PC-9 (cell line): ENCODE results near the gene SPINK8. TPM values are rescaled to one million over a fixed set of nuclear protein-coding genes. Genes with fewer than 3 reads are reported as not detected.

Experiments used
- BruUV-seq: library from RNA; stranded (reverse); fragments of 400-500 nt; replicated peaks from 2 replicates; lab custom pipeline; 2021; lab: Mats Ljungman, UMichigan
- CTCF ChIA-PET: fragments of 300-600 bp; sonication (Branson Sonifier 250); formaldehyde crosslinking; loops from one replicate; lab custom pipeline; 2022; ENCODE audit warnings: antibody characterized with exemption; lab: Charles Lee
- POLR2A ChIA-PET: fragments of 300-600 bp; sonication (Branson Sonifier 250); formaldehyde crosslinking; loops from one replicate; lab custom pipeline; 2022; ENCODE audit warnings: antibody characterized with exemption; ENCODE audit not compliant: unreplicated experiment; lab: Charles Lee
- DNase-seq, 2 experiments: peaks; one replicate each; pipeline versions ENCODE4 v3.0.0 to v3.0.0-alpha.2; 2015 to 2022; ENCODE audit warnings: mixed read lengths in 1 of 2
- H2AFZ ChIP-seq: fragments of 200-600 bp; sonication (generic); 2 replicates; pipeline ENCODE4 v1.8.1; 2017; ENCODE audit warnings: antibody characterized with exemption
- H3F3A ChIP-seq: fragments of 200-600 bp; sonication (generic); 2 replicates; pipeline ENCODE4 v1.8.1; 2017; ENCODE audit warnings: antibody characterized with exemption, mild to moderate bottlenecking, low read depth; ENCODE audit not compliant: insufficient read depth
- H3K27ac ChIP-seq: fragments of 200-600 bp; sonication (generic); 2 replicates; pipeline ENCODE4 v1.6.1; 2016; ENCODE audit warnings: mixed run types
- H3K27me3 ChIP-seq: fragments of 200-600 bp; sonication (generic); 2 replicates; pipeline ENCODE4 v1.6.1; 2016; ENCODE audit warnings: low read depth, mixed run types; ENCODE audit not compliant: insufficient read depth
- H3K36me3 ChIP-seq: fragments of 200-600 bp; sonication (generic); 2 replicates; pipeline ENCODE4 v1.6.1; 2016; ENCODE audit warnings: low read depth, mixed run types
- H3K4me1 ChIP-seq: fragments of 200-600 bp; sonication (generic); replicated peaks from 2 replicates; pipeline ENCODE4 v1.6.1; 2016; ENCODE audit warnings: mixed run types; ENCODE audit not compliant: insufficient read depth
- H3K4me2 ChIP-seq: fragments of 200-600 bp; sonication (generic); 2 replicates; pipeline ENCODE4 v1.6.1; 2017; ENCODE audit warnings: mixed run types
- H3K4me3 ChIP-seq: fragments of 200-600 bp; sonication (generic); 2 replicates; pipeline ENCODE4 v1.6.1; 2016; ENCODE audit warnings: mixed run types
- H3K79me2 ChIP-seq: fragments of 200-600 bp; sonication (generic); 2 replicates; pipeline ENCODE4 v1.6.1; 2017; ENCODE audit warnings: low read depth, mixed run types
- H3K9me2 ChIP-seq: fragments of 200-600 bp; sonication (generic); 2 replicates; pipeline ENCODE4 v1.8.1; 2017; ENCODE audit warnings: mild to moderate bottlenecking; ENCODE audit not compliant: insufficient read depth
- H3K9me3 ChIP-seq: fragments of 200-600 bp; sonication (generic); 2 replicates; pipeline ENCODE4 v1.8.1; 2016; ENCODE audit warnings: low read depth; ENCODE audit not compliant: insufficient read depth
- H4K20me1 ChIP-seq: fragments of 200-600 bp; sonication (generic); 2 replicates; pipeline ENCODE4 v1.8.1; 2017; ENCODE audit not compliant: insufficient read depth
- CTCF ChIP-seq: fragments of 200-600 bp; sonication (generic); conservative IDR thresholded peaks from 2 replicates; pipeline ENCODE4 v1.6.1; 2017; ENCODE audit warnings: mixed run types, antibody characterized with exemption, mild to moderate bottlenecking, moderate library complexity
- EZH2 ChIP-seq: fragments of 200-600 bp; sonication (generic); IDR thresholded peaks from 2 replicates; pipeline ENCODE4 v1.8.0; 2017; ENCODE audit warnings: antibody characterized with exemption, low read depth
- intact Hi-C: fragments of 100-400 bp; cut with micrococcal nuclease; formaldehyde crosslinking; loops from one replicate; pipeline ENCODE4 v1.10.0; 2022; ENCODE audit not compliant: unreplicated experiment
- total RNA-seq: library from RNA; stranded (reverse); gene quantifications from 2 replicates; pipeline ENCODE4 v1.2.3, GENCODE V29; 2021

SPINK8 gene
- total RNA-seq, 1 experiment from 2014 or later = not detected

DNA sequence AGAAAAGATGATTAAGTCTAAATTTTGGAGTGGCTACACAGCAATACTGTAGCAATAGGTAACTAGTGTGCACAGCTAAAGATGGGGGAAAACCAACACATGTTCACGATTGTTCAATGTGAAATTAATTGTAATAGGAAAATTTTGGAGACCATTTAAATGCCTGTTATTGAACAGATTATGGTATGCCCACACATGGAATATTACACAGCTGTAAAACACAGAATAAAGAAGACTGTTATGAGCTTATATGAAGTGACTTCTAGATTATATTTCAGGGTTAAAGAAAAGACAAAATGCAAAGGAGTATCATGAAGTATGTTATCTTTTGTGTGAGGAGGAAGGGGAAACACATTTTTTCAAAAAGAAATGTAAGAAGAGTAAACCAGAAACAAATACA lies 43.8 kb downstream of the SPINK8 start:
- no peaks in the 10 kb centered on the region for H3K27me3 ChIP-seq
- DNase-seq = no peak
- no TSS peak for BruUV-seq
- no peak for TF ChIP-seq EZH2
- no peaks in the 10 kb centered on the region; the same call in 1 of the 2 replicates for H3K36me3 ChIP-seq
- no peak overlapping the region for H3K4me3 ChIP-seq
- H3F3A ChIP-seq = 0 out of 2 replicates have a peak, but pooled peaks cover 4% of the 10 kb centered on the region
- H4K20me1 ChIP-seq = no peaks in the 10 kb centered on the region
- H3K27ac ChIP-seq = no peak overlapping the region
- H3K9me3 ChIP-seq = no peaks in the 10 kb centered on the region
- POLR2A ChIA-PET = interaction anchor here (0.6 kb wide), 1 partner anchor 43 kb away, joined by 5 read pairs; no protein-coding TSS in a partner anchor
- no peak overlapping the region for H3K4me2 ChIP-seq
- no peaks in the 10 kb centered on the region for H3K4me1 ChIP-seq
- intact Hi-C loops = no loop called here
- no peak overlapping the region for H2AFZ ChIP-seq
- no peaks in the 10 kb centered on the region for H3K79me2 ChIP-seq
- H3K9me2 ChIP-seq = no peaks in the 10 kb centered on the region
- CTCF ChIA-PET = no interaction called here

DNA sequence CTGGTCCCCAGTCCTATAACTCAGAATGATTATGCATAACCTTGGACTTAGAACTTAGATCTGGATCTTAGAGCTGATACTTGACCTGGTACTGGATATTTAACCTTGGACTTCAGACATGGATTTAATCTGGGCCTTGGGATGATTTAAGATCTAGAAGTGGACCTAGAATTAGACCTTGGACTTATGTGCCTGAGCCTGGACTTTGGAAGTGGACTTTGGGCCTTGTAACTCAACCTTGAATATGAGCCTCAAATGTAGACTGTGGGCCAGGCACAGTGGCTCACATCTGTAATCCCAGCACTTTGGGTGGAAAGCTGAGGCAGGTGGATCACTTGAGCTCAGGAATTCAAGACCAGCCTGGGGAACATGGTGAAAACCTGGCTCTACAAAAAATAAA lies 46.4 kb downstream of the SPINK8 start:
- no peak overlapping the region for H3K27ac ChIP-seq
- DNase-seq = no peak
- H3K27me3 ChIP-seq = no peaks in the 10 kb centered on the region
- 0 out of 2 replicates have a peak, but pooled peaks cover 4% of the 10 kb centered on the region for H3F3A ChIP-seq
- CTCF ChIA-PET = no interaction called here
- H3K9me2 ChIP-seq = no peaks in the 10 kb centered on the region
- no peak overlapping the region for H2AFZ ChIP-seq
- no peaks in the 10 kb centered on the region for H3K4me1 ChIP-seq
- BruUV-seq = no TSS peak
- H3K4me3 ChIP-seq = no peak overlapping the region
- H4K20me1 ChIP-seq = no peaks in the 10 kb centered on the region
- H3K4me2 ChIP-seq = no peak overlapping the region
- POLR2A ChIA-PET = no interaction called here
- no peaks in the 10 kb centered on the region for H3K79me2 ChIP-seq
- H3K9me3 ChIP-seq = no peaks in the 10 kb centered on the region
- intact Hi-C loops = no loop called here
- TF ChIP-seq CTCF (no peak), EZH2 (no peak)
- no peaks in the 10 kb centered on the region for H3K36me3 ChIP-seq

- intact Hi-C loops = no loop called here
- no peaks in the 10 kb centered on the region for H3K36me3 ChIP-seq
- H3F3A ChIP-seq = 0 out of 2 replicates have a peak, but pooled peaks cover 4% of the 10 kb centered on the region
- ChIA-PET POLR2A (no interaction called here), CTCF (no interaction called here)
- no peaks in the 10 kb centered on the region for H3K9me3 ChIP-seq
- TF ChIP-seq CTCF (no peak), EZH2 (no peak)
- H3K4me2 ChIP-seq = no peak overlapping the region
- H3K9me2 ChIP-seq = no peaks in the 10 kb centered on the region
- H3K4me1 ChIP-seq = no peaks in the 10 kb centered on the region
- H3K27me3 ChIP-seq = no peaks in the 10 kb centered on the region
- no peaks in the 10 kb centered on the region for H3K79me2 ChIP-seq
- BruUV-seq = no TSS peak
- no peak overlapping the region for H2AFZ ChIP-seq
- no peak overlapping the region for H3K4me3 ChIP-seq
- no peak overlapping the region for H3K27ac ChIP-seq
- H4K20me1 ChIP-seq = no peaks in the 10 kb centered on the region
- DNase-seq = no peak
These were observed 47.2 kb downstream of the SPINK8 start for GRCh38 chr3:48286308-48286707.

DNA sequence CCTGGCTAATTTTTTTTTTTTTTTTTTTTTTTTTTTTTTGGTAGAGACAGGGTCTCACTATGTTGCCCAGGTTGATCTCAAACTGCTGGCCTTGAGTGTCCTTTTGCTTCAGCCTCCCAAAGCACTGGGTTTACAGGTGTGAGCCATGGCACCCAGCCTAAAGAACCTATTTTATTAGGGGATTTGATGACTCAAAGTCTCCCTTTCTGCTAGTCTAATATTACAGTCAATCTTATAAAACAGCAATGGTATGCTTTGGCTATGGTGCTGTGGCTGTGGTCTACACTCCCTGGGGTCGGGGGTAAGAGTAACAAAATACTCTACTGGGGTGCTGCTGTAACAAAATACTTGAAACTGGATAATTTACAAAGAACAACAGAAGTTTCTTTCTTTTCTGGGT lies 47.8 kb downstream of the SPINK8 start:
- no TSS peak for BruUV-seq
- ChIA-PET CTCF (interaction anchor here (0.5 kb wide), 1 partner anchor 275 kb away, joined by 5 read pairs; no protein-coding TSS in a partner anchor), POLR2A (no interaction called here)

More for the DNA sequence above, 47.8 kb downstream of the SPINK8 start:
- intact Hi-C loops = no loop called here
- H3K79me2 ChIP-seq = no peaks in the 10 kb centered on the region
- H3K27me3 ChIP-seq = no peaks in the 10 kb centered on the region
- no peaks in the 10 kb centered on the region for H3K9me2 ChIP-seq
- H3K4me1 ChIP-seq = no peaks in the 10 kb centered on the region
- no peak for DNase-seq
- H3F3A ChIP-seq = 0 out of 2 replicates have a peak, but pooled peaks cover 3% of the 10 kb centered on the region
- TF ChIP-seq EZH2 = no peak
- TF ChIP-seq CTCF = no peak
- H3K36me3 ChIP-seq = no peaks in the 10 kb centered on the region
- H3K27ac ChIP-seq = no peak overlapping the region
- H3K4me3 ChIP-seq = no peak overlapping the region
- no peaks in the 10 kb centered on the region for H3K9me3 ChIP-seq
- no peak overlapping the region for H2AFZ ChIP-seq
- H3K4me2 ChIP-seq = no peak overlapping the region
- H4K20me1 ChIP-seq = no peaks in the 10 kb centered on the region
